GM18498 (cell line): ENCODE results near the gene MRPL23.

Source experiments
- ATAC-seq: cut with Tn5 transposase; IDR thresholded peaks from one replicate; pipeline ENCODE4 v1.9.1; 2021; ENCODE audit warnings: mild to moderate bottlenecking, moderate library complexity; ENCODE audit not compliant: unreplicated experiment

MRPL23 gene

DNA sequence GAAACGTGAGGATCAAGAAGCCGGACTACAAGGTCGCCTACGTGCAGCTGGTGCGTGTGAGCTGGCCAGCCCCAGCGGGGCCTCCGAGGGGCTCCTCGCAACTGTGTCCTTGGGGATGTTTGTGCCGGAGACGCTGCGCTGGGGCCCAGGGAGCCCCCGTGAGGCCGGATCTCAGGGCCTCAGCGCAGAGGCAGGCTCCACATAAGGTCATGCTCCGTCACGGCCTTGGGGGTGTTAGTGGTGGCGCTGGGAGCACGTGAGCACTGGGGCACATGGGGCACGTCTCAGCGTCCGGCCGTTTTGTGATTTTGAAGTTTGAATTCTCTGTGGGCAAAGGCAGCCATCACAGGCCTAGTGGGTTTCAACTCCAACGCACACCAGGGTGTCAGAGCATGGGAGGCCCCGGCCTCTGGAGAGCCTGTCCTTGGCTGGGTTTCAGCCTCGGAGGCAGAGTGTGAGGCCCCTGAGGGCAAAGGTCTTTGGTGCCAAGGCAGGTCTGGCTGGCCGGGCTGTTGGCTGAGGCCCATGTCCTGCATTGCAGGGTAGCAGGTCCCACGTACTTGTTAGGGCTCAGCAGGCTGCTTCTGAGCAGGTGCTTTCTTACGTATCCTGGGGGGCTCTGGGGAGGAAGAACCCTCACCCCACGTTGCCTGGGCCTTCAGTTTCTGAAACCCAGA lies 5.8 kb downstream of the MRPL23 start:
- no peak for ATAC-seq

GRCh38 chr11:1953489-1954266 lies 6.5 kb downstream of the MRPL23 start:
- ATAC-seq: no peak

- no peak for ATAC-seq
Observed at GRCh38 chr11:1958367-1958766, 11.2 kb downstream of the MRPL23 start.

DNA sequence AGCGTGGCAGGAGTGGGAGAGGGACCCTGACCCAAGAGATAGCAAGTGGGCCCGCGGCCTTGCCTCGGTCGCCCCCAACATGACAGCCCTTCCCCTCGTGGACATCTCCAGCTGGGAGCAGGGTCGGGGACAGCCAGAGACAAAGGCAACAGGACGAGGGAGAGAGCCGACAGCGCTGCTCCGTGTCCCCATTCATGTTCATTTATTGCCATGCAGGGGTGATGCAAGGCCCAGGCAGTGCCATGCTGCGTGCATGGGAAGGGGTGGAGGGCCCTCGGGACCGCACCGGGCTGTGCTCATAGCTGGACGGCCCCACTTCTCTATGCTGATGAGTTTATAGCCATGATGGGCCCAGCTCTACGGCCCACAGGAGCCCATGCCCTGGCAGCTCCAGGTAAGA lies 12.7 kb downstream of the MRPL23 start:
- ATAC-seq: no peak

GRCh38 chr11:1963864-1964263 lies 16.7 kb downstream of the MRPL23 start:
- ATAC-seq: no peak

- ATAC-seq: no peak
Observed at GRCh38 chr11:1964348-1964747, 17.2 kb downstream of the MRPL23 start.

DNA sequence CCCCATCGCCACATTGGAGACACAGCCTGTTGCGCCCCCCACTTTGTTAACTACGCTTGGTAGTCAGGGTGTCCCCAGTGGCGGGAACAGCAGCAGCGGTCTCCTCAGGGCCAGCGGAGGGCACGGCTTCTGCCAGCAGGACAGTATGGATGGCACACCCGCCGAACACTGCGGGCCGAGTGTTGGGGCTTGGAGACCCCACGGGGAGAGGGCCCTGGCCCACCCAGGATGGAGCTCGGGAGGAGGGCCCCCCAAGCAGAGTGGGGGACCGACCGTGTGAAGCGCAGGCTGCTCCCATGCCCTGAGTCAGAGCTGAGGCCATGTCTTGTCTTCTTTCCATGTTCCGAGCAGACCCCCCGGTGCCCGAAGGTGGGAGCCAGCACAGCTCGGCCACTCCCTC lies 17.8 kb downstream of the MRPL23 start:
- ATAC-seq: no peak

DNA sequence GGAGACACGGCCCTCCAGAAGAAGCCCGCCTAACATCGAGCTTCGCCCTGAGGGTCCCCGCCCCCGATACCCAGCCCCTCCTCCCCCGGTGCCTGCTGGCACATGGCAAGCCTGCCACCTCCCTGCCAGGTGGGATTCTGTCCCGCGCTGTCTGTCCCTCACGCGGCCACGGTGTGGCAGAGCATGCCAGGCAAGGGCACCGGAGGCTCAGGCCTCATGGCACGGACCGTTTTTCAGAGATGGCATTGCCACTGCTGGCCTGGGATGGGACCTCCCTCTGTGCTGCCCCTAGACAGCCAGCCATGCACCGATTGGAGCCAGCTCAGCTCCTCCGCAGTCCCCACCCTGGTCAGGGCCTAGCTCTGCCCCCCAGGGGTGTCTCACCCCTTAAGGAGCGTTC lies 19.4 kb downstream of the MRPL23 start:
- ATAC-seq: no peak

GRCh38 chr11:1967641-1968225 lies 20.6 kb downstream of the MRPL23 start:
- ATAC-seq: no peak

DNA sequence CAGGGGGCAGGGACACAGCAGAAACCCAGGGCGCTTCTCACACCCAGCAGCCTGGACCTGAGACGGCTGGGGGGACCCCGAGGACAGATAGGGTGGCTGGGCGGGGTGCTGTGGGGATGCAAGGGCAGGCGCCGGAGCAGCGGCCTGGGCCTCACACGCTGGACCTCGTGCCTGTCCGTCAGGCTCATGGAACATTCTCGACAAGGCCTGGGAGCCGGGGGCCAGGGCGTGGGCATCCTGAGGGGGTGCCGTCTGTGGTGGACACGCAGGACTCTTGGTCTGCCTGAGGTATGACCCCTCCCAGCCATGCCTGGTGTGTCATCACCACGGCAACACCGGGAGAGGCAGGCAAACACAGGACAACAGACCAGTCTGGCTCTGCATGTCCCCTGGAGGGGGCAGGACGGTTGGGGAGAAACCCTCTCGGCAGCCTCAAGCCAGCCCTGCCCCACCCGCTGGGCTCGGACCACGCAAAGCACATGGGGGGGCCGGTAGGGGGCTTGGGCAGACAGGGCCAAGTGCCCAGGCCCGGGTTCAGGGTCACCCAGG lies 21.4 kb downstream of the MRPL23 start:
- no peak for ATAC-seq

DNA sequence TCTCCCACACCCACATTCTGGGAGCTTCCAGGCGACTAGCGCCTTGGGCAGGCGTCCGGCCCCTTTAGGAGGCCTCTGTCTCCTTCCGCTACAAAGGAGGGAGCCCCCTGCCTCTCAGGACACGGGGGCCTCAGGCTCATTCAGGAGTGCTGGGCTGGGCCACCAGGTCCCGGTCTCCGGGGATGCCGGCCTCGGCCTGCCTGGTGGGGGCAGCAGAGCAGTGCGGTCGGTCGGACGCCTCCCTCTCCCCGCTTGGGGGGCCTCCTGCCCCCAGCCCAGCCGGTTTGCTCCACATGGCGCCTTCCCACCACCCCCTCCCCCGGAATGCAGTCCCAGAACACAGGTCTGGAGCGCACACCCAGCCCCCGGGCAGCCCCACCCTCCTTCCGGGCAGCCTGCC lies 21.9 kb downstream of the MRPL23 start:
- no peak for ATAC-seq

DNA sequence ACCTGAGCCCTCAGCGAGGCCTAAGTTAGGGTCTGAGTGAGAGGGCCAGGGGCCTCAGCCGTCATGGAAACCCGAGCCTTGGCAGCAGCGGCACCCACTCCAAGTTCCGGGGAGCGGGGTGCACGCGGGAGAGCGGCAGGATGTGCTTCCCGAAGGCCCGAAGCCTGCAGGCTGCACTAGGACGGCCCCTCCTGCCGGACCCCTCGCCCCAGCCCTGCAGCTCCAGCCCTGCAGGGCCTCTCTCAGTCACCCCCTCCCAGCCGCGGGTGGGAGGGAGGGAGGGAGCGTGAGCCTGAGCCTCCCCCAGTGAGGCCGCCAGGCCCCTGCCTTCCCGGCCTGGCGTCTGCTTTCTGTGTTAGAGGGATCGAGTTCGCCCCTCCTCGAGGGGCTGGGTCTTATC lies 22.6 kb downstream of the MRPL23 start:
- ATAC-seq: no peak

GRCh38 chr11:1970956-1971355 lies 23.8 kb downstream of the MRPL23 start:
- no peak for ATAC-seq

GRCh38 chr11:1975185-1975584 lies 28.1 kb downstream of the MRPL23 start:
- ATAC-seq: no peak

DNA sequence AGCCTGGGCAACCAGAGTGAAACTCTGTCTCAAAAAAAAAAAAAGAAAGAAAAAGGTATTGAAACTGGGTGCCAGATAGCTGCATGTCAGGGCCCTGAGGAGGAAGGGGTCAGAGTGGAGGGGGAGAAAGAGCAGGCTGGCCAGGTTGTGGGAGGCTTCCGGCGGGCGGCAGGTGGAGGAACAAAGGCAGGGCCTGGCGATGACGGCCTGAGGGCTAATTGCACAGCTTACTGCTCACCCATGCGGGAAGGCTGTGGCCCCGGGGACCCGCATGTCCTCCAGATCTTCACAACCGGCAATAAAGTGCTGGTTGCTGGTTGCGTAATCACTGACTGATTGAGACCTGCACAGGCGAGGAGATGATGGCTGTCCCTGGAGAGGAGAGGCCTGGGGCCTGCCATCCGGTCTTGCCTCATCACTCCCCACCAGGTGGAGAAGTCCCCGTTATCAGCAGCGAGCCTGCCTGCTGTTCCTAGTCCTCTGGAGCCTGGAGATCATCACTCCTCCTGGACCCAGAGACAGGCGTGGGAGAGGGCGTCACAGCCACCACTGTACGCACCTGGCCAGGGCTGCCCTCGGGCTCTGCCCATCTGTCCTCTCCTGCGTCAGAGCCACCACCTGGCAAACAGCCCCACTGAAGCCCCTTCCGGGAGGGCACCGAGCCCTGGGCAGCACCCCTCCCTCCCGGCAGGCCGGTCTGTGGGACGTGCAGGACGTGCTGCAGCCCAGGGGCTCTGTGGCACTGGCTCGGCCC lies 31.8 kb downstream of the MRPL23 start:
- ATAC-seq: no peak

GRCh38 chr11:1979607-1980006 lies 32.5 kb downstream of the MRPL23 start:
- no peak for ATAC-seq

GRCh38 chr11:1982873-1983600 lies 35.9 kb downstream of the MRPL23 start:
- ATAC-seq: no peak

GRCh38 chr11:1983601-1983961 lies 36.4 kb downstream of the MRPL23 start:
- ATAC-seq: no peak

DNA sequence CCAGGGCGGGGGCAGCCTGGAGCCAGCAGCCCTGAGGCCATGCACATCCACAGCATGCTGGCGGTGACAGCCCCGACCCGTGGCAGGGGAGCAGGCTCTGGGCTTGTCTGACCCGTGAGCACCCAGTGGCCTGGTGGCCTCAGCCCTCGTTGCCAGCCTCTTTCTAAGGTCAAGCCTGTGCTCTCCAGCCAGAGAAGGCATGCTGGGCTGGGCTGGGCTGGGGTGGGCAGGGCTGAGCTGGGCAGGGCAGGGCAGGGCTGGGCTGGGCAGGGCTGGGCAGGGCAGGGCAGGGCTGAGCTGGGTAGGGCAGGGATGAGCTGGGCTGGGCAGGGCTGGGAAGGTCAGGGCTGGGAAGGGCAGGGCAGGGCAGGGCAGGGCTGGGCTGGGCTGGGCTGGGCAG lies 39.9 kb downstream of the MRPL23 start:
- no peak for ATAC-seq

- ATAC-seq: no peak
Observed at GRCh38 chr11:1988174-1988573, 41.0 kb downstream of the MRPL23 start.
